GM23338 (cell line): ENCODE results near the gene GTF2F1. TPM values are rescaled to one million over a fixed set of nuclear protein-coding genes. Genes with fewer than 3 reads are reported as not detected.

ENCODE experiments used
- ATAC-seq: fragments of 200-7000 bp; cut with Tn5 transposase; 3 replicates; pipeline ENCODE4 v1.9.1; 2020
- DNase-seq: peaks from one replicate; pipeline ENCODE4 v3.0.0-alpha.2; 2015; ENCODE audit warnings: low spot score
- H2AFZ ChIP-seq: fragments of 200-600 bp; sonication (generic); 2 replicates; pipeline ENCODE4 v1.8.0; 2016; ENCODE audit warnings: antibody characterized with exemption, mild to moderate bottlenecking, moderate library complexity
- H3F3A ChIP-seq: fragments of 200-600 bp; sonication (generic); replicated peaks from 2 replicates; pipeline ENCODE4 v1.8.0; 2017; ENCODE audit warnings: antibody characterized with exemption, mixed run types, low read depth
- H3K27ac ChIP-seq: fragments of 200-600 bp; sonication (generic); 2 replicates; pipeline ENCODE4 v1.6.1; 2016; ENCODE audit warnings: low read depth
- H3K27me3 ChIP-seq: fragments of 200-600 bp; sonication (generic); 2 replicates; pipeline ENCODE4 v1.8.0; 2016; ENCODE audit warnings: mild to moderate bottlenecking, mixed run types, moderate library complexity; ENCODE audit not compliant: insufficient read depth
- H3K36me3 ChIP-seq: fragments of 200-600 bp; sonication (generic); 2 replicates; pipeline ENCODE4 v1.8.0; 2016; ENCODE audit warnings: mild to moderate bottlenecking; ENCODE audit not compliant: insufficient read depth
- H3K4me1 ChIP-seq: fragments of 200-600 bp; sonication (generic); 2 replicates; pipeline ENCODE4 v1.8.0; 2016; ENCODE audit warnings: mild to moderate bottlenecking, moderate library complexity; ENCODE audit not compliant: insufficient read depth
- H3K4me2 ChIP-seq: fragments of 200-600 bp; sonication (generic); 2 replicates; pipeline ENCODE4 v1.7.1; 2017; ENCODE audit warnings: mixed run types
- H3K4me3 ChIP-seq: fragments of 200-600 bp; sonication (generic); 2 replicates; pipeline ENCODE4 v1.6.1; 2016; ENCODE audit warnings: mixed run types
- H3K79me2 ChIP-seq: fragments of 200-600 bp; sonication (generic); replicated peaks from 2 replicates; pipeline ENCODE4 v1.8.0; 2017; ENCODE audit warnings: mild to moderate bottlenecking; ENCODE audit not compliant: insufficient read depth
- H3K9me2 ChIP-seq: fragments of 200-600 bp; sonication (generic); 2 replicates; pipeline ENCODE4 v1.8.0; 2017; ENCODE audit not compliant: insufficient read depth
- H4K20me1 ChIP-seq: fragments of 200-600 bp; sonication (generic); replicated peaks from 2 replicates; pipeline ENCODE4 v1.8.0; 2017; ENCODE audit warnings: mild to moderate bottlenecking; ENCODE audit not compliant: insufficient read depth
- H3K27ac Mint-ChIP-seq: 2 replicates; pipeline ENCODE4 v1.8.0; 2020; ENCODE audit warnings: inconsistent platforms, mild to moderate bottlenecking, moderate library complexity, mixed read lengths
- H3K27me3 Mint-ChIP-seq: 3 replicates; pipeline ENCODE4 v1.8.0; 2022; ENCODE audit warnings: low read depth, mild to moderate bottlenecking, moderate library complexity, mixed read lengths, inconsistent platforms; ENCODE audit not compliant: insufficient read depth, poor library complexity
- H3K36me3 Mint-ChIP-seq: 3 replicates; pipeline ENCODE4 v1.8.0; 2021; ENCODE audit warnings: low read depth, mild to moderate bottlenecking, inconsistent platforms, moderate library complexity, mixed read lengths
- H3K4me1 Mint-ChIP-seq: 3 replicates; pipeline ENCODE4 v1.8.0; 2020; ENCODE audit warnings: mild to moderate bottlenecking, inconsistent platforms, mixed read lengths
- H3K4me3 Mint-ChIP-seq: 3 replicates; pipeline ENCODE4 v1.8.0; 2021; ENCODE audit warnings: moderate library complexity, mild to moderate bottlenecking, inconsistent platforms, mixed read lengths
- H3K9me3 Mint-ChIP-seq: 3 replicates; pipeline ENCODE4 v1.8.0; 2020; ENCODE audit warnings: moderate library complexity, mild to moderate bottlenecking, inconsistent platforms, mixed read lengths
- CREB1 ChIP-seq: fragments of 250-450 bp; sonication (Bioruptor Pico); IDR thresholded peaks from 2 replicates; pipeline ENCODE4 v1.5.0; 2020; ENCODE audit warnings: low read depth, mild to moderate bottlenecking, moderate library complexity
- EZH2 ChIP-seq: fragments of 200-600 bp; sonication (generic); IDR thresholded peaks from one replicate; pipeline ENCODE4 v1.8.0; 2017; ENCODE audit warnings: antibody characterized with exemption, mild to moderate bottlenecking, low read depth; ENCODE audit not compliant: unreplicated experiment
- EZH2phosphoT487 ChIP-seq: fragments of 200-600 bp; sonication (generic); IDR thresholded peaks from one replicate; pipeline ENCODE4 v1.8.1; 2018; ENCODE audit warnings: antibody characterized with exemption; ENCODE audit not compliant: unreplicated experiment
- JUNB ChIP-seq: IDR thresholded peaks from one replicate; pipeline ENCODE4 v1.6.1; 2016; ENCODE audit warnings: antibody characterized with exemption; ENCODE audit not compliant: unreplicated experiment
- NANOG ChIP-seq: IDR thresholded peaks from 2 replicates; pipeline ENCODE4 v1.6.1; 2016; ENCODE audit warnings: antibody characterized with exemption, borderline replicate concordance
- POLR2AphosphoS5 ChIP-seq: IDR thresholded peaks from 2 replicates; pipeline ENCODE4 v1.6.1; 2016; ENCODE audit warnings: antibody characterized with exemption, low read depth
- STAT1 ChIP-seq: IDR thresholded peaks from one replicate; pipeline ENCODE4 v1.6.1; 2016; ENCODE audit warnings: antibody characterized with exemption; ENCODE audit not compliant: unreplicated experiment
- ZNF114 ChIP-seq: fragments of 250-450 bp; sonication (Bioruptor Pico); IDR thresholded peaks from 2 replicates; pipeline ENCODE4 v1.5.0; 2020; ENCODE audit warnings: mild to moderate bottlenecking, moderate library complexity
- ZNF331 ChIP-seq: fragments of 250-450 bp; sonication (Bioruptor Pico); IDR thresholded peaks from 2 replicates; pipeline ENCODE4 v1.5.0; 2020; ENCODE audit warnings: low read depth, mild to moderate bottlenecking, moderate library complexity
- polyA plus RNA-seq: library from polyadenylated mRNA; unstranded; fragments of >200 nt; fragmentation: Nextera tagmentation; extraction: Ambion mirVana; gene quantifications from 2 replicates; pipeline ENCODE4 v1.2.1, GENCODE V29; 2016
- total RNA-seq: library from RNA; depleted of rRNA; stranded (reverse); fragments of >200 nt; shearing (Covaris generic); gene quantifications from 2 replicates; pipeline ENCODE4 v1.2.3, GENCODE V29; 2014
- TF ChIP-seq, protein P1 (sequence below): fragments of 250-450 bp; sonication (Bioruptor Pico); IDR thresholded peaks from 2 replicates; pipeline ENCODE4 v1.5.0; 2020; ENCODE audit warnings: mild to moderate bottlenecking, moderate library complexity
- TF ChIP-seq, protein P2 (sequence below): IDR thresholded peaks from 2 replicates; pipeline ENCODE4 v1.6.1; 2016; ENCODE audit warnings: antibody characterized with exemption
- TF ChIP-seq, protein P3 (sequence below), 2 experiments: fragments of 200-600 bp in 1 of 2; sonication (generic) in 1 of 2; conservative IDR thresholded peaks; 2 replicates each; pipeline versions ENCODE4 v1.5.1 to v1.6.1; 2016 to 2017; ENCODE audit warnings: antibody characterized with exemption in 2 of 2, low read depth in 2 of 2, mild to moderate bottlenecking in 2 of 2, moderate library complexity in 1 of 2
- TF ChIP-seq, protein P4 (sequence below): IDR thresholded peaks from one replicate; pipeline ENCODE4 v1.6.1; 2018; ENCODE audit warnings: antibody characterized with exemption; ENCODE audit not compliant: unreplicated experiment

GTF2F1 gene
- total and polyA plus RNA-seq, 2 experiments from 2014 or later, result 62.1 to 65.5 TPM

DNA sequence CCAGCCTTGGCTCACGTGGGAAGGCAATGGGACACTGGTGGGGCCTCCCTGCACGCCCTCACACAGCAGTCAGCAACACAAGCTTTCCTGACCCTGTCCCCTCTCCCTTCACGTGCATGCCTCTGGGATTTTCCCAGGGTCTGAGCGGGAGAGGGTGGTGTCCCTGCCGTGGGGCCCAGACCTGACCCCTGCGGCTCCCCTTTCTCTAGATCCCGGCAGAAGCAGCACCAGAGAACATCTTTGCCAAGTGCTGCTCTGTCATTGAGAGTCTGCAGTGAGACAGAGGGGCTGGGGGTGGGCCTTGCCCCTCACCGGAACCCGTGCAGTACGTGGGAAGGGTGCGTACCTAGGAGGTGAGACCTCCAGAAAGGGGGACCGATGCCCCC is 19.1 kb upstream of the GTF2F1 start:
- peak; percentile 38 for ATAC-seq
- H3K4me1 Mint-ChIP-seq, result peaks cover 21% of the 10 kb centered on the region

More for the DNA sequence above, 19.1 kb upstream of the GTF2F1 start:
- Mint-ChIP-seq H3K36me3 (peaks cover 40% of the 10 kb centered on the region), H3K27me3 (peaks cover 6% of the 10 kb centered on the region), H3K4me3 (no peak overlapping the region), H3K27ac (no peak overlapping the region), H3K9me3 (no peaks in the 10 kb centered on the region; the same call in 2 of the 3 replicates)
- DNase-seq, result peak; percentile 19
- Histone ChIP-seq H3K9me2 (no peaks in the 10 kb centered on the region), H3K4me1 (peaks cover 10% of the 10 kb centered on the region), H3K27me3 (no peaks in the 10 kb centered on the region), H3F3A (peaks cover 19% of the 10 kb centered on the region), H2AFZ (no peak overlapping the region), H3K36me3 (peaks cover 5% of the 10 kb centered on the region; the same call in 1 of the 2 replicates), H3K4me3 (no peak overlapping the region), H3K4me2 (peak overlapping the region; percentile 43; the same call in 1 of the 2 replicates), H3K27ac (peak overlapping the region; percentile 94), H3K79me2 (no peaks in the 10 kb centered on the region), H4K20me1 (0 out of 2 replicates have a peak, but pooled peaks cover 8% of the 10 kb centered on the region)
- TF ChIP-seq, protein P1, sequence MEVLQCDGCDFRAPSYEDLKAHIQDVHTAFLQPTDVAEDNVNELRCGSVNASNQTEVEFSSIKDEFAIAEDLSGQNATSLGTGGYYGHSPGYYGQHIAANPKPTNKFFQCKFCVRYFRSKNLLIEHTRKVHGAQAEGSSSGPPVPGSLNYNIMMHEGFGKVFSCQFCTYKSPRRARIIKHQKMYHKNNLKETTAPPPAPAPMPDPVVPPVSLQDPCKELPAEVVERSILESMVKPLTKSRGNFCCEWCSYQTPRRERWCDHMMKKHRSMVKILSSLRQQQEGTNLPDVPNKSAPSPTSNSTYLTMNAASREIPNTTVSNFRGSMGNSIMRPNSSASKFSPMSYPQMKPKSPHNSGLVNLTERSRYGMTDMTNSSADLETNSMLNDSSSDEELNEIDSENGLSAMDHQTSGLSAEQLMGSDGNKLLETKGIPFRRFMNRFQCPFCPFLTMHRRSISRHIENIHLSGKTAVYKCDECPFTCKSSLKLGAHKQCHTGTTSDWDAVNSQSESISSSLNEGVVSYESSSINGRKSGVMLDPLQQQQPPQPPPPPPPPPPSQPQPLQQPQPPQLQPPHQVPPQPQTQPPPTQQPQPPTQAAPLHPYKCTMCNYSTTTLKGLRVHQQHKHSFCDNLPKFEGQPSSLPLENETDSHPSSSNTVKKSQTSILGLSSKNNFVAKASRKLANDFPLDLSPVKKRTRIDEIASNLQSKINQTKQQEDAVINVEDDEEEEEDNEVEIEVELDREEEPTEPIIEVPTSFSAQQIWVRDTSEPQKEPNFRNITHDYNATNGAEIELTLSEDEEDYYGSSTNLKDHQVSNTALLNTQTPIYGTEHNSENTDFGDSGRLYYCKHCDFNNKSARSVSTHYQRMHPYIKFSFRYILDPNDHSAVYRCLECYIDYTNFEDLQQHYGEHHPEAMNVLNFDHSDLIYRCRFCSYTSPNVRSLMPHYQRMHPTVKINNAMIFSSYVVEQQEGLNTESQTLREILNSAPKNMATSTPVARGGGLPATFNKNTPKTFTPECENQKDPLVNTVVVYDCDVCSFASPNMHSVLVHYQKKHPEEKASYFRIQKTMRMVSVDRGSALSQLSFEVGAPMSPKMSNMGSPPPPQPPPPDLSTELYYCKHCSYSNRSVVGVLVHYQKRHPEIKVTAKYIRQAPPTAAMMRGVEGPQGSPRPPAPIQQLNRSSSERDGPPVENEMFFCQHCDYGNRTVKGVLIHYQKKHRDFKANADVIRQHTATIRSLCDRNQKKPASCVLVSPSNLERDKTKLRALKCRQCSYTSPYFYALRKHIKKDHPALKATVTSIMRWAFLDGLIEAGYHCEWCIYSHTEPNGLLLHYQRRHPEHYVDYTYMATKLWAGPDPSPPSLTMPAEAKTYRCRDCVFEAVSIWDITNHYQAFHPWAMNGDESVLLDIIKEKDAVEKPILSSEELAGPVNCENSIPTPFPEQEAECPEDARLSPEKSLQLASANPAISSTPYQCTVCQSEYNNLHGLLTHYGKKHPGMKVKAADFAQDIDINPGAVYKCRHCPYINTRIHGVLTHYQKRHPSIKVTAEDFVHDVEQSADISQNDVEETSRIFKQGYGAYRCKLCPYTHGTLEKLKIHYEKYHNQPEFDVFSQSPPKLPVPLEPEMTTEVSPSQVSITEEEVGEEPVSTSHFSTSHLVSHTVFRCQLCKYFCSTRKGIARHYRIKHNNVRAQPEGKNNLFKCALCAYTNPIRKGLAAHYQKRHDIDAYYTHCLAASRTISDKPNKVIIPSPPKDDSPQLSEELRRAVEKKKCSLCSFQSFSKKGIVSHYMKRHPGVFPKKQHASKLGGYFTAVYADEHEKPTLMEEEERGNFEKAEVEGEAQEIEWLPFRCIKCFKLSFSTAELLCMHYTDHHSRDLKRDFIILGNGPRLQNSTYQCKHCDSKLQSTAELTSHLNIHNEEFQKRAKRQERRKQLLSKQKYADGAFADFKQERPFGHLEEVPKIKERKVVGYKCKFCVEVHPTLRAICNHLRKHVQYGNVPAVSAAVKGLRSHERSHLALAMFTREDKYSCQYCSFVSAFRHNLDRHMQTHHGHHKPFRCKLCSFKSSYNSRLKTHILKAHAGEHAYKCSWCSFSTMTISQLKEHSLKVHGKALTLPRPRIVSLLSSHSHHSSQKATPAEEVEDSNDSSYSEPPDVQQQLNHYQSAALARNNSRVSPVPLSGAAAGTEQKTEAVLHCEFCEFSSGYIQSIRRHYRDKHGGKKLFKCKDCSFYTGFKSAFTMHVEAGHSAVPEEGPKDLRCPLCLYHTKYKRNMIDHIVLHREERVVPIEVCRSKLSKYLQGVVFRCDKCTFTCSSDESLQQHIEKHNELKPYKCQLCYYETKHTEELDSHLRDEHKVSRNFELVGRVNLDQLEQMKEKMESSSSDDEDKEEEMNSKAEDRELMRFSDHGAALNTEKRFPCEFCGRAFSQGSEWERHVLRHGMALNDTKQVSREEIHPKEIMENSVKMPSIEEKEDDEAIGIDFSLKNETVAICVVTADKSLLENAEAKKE, result no peak
- TF ChIP-seq, protein P2, sequence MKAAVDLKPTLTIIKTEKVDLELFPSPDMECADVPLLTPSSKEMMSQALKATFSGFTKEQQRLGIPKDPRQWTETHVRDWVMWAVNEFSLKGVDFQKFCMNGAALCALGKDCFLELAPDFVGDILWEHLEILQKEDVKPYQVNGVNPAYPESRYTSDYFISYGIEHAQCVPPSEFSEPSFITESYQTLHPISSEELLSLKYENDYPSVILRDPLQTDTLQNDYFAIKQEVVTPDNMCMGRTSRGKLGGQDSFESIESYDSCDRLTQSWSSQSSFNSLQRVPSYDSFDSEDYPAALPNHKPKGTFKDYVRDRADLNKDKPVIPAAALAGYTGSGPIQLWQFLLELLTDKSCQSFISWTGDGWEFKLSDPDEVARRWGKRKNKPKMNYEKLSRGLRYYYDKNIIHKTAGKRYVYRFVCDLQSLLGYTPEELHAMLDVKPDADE, result no peak
- TF ChIP-seq STAT1 (no peak), CREB1 (CRISPR knock-in tag) (no peak), EZH2phosphoT487 (no peak), NANOG (no peak), POLR2AphosphoS5 (no peak), ZNF114 (CRISPR knock-in tag) (no peak), JUNB (no peak), ZNF331 (no peak), EZH2 (no peak)
- TF ChIP-seq, protein P3, sequence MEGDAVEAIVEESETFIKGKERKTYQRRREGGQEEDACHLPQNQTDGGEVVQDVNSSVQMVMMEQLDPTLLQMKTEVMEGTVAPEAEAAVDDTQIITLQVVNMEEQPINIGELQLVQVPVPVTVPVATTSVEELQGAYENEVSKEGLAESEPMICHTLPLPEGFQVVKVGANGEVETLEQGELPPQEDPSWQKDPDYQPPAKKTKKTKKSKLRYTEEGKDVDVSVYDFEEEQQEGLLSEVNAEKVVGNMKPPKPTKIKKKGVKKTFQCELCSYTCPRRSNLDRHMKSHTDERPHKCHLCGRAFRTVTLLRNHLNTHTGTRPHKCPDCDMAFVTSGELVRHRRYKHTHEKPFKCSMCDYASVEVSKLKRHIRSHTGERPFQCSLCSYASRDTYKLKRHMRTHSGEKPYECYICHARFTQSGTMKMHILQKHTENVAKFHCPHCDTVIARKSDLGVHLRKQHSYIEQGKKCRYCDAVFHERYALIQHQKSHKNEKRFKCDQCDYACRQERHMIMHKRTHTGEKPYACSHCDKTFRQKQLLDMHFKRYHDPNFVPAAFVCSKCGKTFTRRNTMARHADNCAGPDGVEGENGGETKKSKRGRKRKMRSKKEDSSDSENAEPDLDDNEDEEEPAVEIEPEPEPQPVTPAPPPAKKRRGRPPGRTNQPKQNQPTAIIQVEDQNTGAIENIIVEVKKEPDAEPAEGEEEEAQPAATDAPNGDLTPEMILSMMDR (conservative IDR thresholded peaks at IDR 0.05; ENCODE audit: low read depth in 2 of 2), result no peak
- TF ChIP-seq, protein P4, sequence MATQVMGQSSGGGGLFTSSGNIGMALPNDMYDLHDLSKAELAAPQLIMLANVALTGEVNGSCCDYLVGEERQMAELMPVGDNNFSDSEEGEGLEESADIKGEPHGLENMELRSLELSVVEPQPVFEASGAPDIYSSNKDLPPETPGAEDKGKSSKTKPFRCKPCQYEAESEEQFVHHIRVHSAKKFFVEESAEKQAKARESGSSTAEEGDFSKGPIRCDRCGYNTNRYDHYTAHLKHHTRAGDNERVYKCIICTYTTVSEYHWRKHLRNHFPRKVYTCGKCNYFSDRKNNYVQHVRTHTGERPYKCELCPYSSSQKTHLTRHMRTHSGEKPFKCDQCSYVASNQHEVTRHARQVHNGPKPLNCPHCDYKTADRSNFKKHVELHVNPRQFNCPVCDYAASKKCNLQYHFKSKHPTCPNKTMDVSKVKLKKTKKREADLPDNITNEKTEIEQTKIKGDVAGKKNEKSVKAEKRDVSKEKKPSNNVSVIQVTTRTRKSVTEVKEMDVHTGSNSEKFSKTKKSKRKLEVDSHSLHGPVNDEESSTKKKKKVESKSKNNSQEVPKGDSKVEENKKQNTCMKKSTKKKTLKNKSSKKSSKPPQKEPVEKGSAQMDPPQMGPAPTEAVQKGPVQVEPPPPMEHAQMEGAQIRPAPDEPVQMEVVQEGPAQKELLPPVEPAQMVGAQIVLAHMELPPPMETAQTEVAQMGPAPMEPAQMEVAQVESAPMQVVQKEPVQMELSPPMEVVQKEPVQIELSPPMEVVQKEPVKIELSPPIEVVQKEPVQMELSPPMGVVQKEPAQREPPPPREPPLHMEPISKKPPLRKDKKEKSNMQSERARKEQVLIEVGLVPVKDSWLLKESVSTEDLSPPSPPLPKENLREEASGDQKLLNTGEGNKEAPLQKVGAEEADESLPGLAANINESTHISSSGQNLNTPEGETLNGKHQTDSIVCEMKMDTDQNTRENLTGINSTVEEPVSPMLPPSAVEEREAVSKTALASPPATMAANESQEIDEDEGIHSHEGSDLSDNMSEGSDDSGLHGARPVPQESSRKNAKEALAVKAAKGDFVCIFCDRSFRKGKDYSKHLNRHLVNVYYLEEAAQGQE, result no peak
